T-helper 2 cell treated with Interferon-gamma antibody and Interleukin-4, amounts not matched to agents 5 μg/mL and 100 μg/mL, for 36 hours (primary cell): ENCODE results near the gene CMKLR1.

Source experiments
- DNase-seq: peaks from one replicate; pipeline ENCODE4 v3.0.0; 2021; ENCODE audit warnings: low spot score
- H3K27ac Mint-ChIP-seq: one replicate; pipeline ENCODE4 v1.8.0; 2021; ENCODE audit warnings: mild to moderate bottlenecking, mixed read lengths
- H3K27me3 Mint-ChIP-seq: one replicate; pipeline ENCODE4 v1.8.0; 2021; ENCODE audit warnings: low read depth, mixed read lengths
- H3K36me3 Mint-ChIP-seq: one replicate; pipeline ENCODE4 v1.8.0; 2021; ENCODE audit warnings: low read depth, mixed read lengths
- H3K4me1 Mint-ChIP-seq: one replicate; pipeline ENCODE4 v1.8.0; 2021; ENCODE audit warnings: low read depth, mixed read lengths
- H3K4me3 Mint-ChIP-seq: one replicate; pipeline ENCODE4 v1.8.0; 2022; ENCODE audit warnings: mild to moderate bottlenecking, moderate library complexity, mixed read lengths
- H3K9me3 Mint-ChIP-seq: one replicate; pipeline ENCODE4 v1.8.0; 2021; ENCODE audit warnings: mixed read lengths

The CMKLR1 gene, protein sequence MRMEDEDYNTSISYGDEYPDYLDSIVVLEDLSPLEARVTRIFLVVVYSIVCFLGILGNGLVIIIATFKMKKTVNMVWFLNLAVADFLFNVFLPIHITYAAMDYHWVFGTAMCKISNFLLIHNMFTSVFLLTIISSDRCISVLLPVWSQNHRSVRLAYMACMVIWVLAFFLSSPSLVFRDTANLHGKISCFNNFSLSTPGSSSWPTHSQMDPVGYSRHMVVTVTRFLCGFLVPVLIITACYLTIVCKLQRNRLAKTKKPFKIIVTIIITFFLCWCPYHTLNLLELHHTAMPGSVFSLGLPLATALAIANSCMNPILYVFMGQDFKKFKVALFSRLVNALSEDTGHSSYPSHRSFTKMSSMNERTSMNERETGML

DNA sequence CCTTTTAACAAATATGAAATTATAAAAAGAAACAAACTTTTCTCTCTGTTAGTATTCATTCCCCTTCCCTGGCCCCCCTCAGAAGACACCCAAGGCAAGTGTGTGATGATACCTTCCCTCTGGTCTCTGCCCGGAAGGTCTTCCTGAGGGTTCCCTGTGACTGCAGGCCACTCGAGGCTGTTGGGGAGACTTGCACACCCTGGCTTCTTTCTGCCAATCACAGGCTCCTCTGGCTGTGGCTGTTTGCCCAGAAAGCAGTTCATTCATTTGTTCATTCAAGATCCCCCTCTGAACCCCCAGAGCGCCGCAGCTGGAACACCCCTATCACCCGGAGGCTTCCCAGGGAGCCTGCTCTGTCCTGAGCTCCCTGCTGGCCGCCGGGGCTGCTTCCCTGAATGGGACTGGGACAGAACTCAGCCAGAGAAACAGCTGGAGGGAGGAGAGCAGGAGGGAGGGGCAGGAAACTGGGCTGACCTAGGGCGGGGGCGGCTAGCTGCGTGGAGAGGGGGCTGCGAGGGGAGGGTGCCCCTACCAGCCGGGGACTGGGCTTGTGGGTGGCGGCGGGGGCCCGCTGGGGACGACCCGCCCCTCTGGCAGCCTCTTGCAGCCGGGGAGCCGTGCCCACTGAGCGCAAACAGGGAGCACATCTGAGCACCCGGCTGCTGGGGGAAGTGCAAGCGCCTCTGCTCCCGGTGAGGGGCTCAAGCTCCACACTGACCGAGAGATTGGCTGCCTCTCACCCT is at the start of gene CMKLR1:
Gene CMKLR1, minus strand, starts transcription at position 397 of the 743 bp plus-strand sequence. CDS start 45,720 bp downstream, outside the sequence.
- Mint-ChIP-seq H3K4me1 (no peaks in the 10 kb centered on the region), H3K9me3 (no peaks in the 10 kb centered on the region), H3K36me3 (no peaks in the 10 kb centered on the region), H3K4me3 (no peak within 1 kb of the TSS), H3K27ac (no peak within 1 kb of the TSS), H3K27me3 (peaks cover 33% of the 10 kb centered on the region)
- no peak for DNase-seq

DNA sequence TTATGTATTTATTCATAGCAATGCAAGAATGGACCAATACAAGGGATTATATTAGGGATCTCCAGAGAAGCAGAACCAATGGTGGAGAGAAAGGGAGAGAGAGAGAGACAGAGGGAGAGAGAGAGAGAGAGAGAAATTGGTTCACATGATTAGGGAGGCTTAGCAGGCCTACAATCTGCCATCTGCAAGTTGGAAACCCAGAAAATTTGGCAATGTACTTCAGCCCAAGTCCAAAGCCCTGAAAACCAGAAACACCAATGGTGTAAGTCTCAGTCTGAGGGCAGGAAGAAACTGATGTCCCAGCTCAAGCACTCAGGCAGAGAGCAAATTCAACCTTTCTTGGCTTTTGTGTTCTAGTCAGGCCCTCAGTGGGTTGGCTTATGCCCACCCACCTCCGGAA is 48.7 kb upstream of the CMKLR1 start:
- Mint-ChIP-seq H3K4me3 (no peak overlapping the region), H3K27me3 (no peaks in the 10 kb centered on the region), H3K36me3 (no peaks in the 10 kb centered on the region), H3K4me1 (no peaks in the 10 kb centered on the region), H3K9me3 (no peaks in the 10 kb centered on the region), H3K27ac (no peak overlapping the region)
- no peak for DNase-seq

DNA sequence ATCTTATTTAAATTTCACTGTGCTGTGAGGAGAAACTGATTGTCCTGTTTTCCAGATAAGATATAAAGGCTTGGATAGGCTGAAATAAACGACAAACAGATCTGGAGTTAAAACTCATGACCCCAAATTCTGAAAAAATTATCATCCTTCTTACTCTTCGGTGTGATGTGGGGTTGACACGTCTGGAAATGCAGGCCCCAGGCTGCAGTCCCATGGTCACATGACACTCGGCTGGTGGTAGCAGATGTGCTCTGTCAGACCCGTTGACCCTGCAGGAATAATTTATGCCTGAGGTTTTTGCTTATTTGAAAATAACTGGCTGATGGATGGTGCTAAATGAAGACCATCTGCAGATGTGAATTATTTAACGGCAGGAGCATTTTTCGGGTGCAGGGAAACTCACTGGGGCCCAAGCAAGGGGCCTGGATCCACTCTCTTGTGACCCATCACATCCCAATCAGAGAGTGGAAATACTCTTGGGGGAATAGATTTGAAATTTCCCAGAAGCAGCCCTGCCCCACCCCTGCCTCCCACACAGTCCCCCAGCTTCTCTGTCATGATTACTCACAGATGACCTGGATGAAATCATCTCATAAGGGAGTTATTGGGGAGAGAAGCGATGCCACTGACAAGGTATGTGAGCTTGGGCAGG is 47.7 kb upstream of the CMKLR1 start:
- no peaks in the 10 kb centered on the region for H3K4me1 Mint-ChIP-seq
- no peak for DNase-seq
- no peaks in the 10 kb centered on the region for H3K36me3 Mint-ChIP-seq
- H3K4me3 Mint-ChIP-seq: no peak overlapping the region
- H3K27ac Mint-ChIP-seq: no peak overlapping the region
- no peaks in the 10 kb centered on the region for H3K9me3 Mint-ChIP-seq
- H3K27me3 Mint-ChIP-seq: no peaks in the 10 kb centered on the region

DNA sequence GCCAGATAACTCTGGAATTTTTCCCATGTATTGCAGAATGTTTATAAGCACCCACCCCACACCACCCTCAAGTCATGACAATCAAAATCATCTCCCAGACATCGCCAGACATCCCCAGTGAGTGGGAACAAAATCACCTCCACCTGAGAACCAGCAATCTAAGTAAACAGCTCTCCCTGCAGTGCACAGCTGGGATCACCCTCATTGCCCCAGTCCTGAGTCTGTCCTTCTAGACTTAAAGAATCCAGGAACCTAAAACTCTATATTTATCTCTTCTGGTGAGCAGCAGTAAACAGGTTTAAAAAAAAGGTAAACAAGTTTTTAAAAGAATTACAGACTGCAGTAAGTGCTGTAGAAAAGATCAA is 43.3 kb upstream of the CMKLR1 start:
- Mint-ChIP-seq H3K36me3 (no peaks in the 10 kb centered on the region), H3K27ac (no peak overlapping the region), H3K4me1 (no peaks in the 10 kb centered on the region), H3K4me3 (no peak overlapping the region), H3K27me3 (no peaks in the 10 kb centered on the region), H3K9me3 (no peaks in the 10 kb centered on the region)
- DNase-seq: no peak

DNA sequence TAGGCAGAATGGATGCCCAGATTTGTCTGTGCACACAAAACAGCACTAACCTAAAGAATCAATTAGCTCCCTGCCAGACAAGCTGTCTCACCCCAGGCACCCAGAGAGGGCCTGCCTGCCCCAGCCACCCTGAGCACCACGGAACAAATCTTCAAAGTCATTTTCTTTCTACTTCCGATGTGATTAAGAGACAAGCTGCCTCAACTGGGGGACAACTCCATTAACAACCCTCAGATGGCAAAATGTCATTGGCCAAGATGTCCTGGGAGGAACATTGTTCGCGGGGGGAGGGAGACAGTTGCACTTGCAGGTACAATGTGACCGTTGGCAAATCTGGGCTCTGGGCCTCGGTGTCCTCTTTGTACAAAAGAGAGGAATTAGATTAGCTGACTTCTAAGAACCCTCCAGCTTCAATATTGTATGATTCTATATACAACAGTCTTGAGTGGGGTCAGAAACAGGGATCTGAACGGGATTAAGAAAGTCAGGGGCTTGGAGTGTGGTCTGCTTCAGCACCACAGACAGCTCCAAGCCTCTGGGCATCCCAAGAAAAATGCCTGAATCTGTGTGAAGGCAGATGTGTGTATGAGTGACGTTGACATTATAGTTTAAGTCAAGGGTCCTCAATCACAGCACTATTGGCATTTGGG is 42.8 kb upstream of the CMKLR1 start:
- Mint-ChIP-seq H3K9me3 (no peaks in the 10 kb centered on the region), H3K4me3 (no peak overlapping the region), H3K27me3 (no peaks in the 10 kb centered on the region), H3K4me1 (no peaks in the 10 kb centered on the region), H3K36me3 (no peaks in the 10 kb centered on the region), H3K27ac (no peak overlapping the region)
- no peak for DNase-seq

DNA sequence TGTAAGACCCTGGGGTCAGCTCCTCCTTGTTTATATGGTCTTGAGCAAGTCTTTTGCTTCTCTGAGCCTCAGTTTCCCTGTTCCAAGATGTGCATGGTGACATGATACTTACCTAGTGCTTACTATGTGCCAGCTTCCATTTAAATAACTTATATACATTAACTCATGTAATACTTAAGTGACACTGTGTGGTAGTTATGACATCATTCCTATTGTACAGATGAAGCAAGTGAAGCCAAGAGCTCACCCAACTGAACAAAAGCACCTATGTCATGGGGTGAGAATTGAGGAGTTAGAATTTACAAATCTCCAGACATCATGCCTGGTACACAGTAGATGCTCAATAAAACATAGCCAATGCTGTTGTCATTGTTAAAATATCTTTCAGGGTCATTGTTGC is 41.3 kb upstream of the CMKLR1 start:
- Mint-ChIP-seq H3K4me3 (no peak overlapping the region), H3K4me1 (no peaks in the 10 kb centered on the region), H3K36me3 (no peaks in the 10 kb centered on the region), H3K27ac (no peak overlapping the region), H3K27me3 (no peaks in the 10 kb centered on the region), H3K9me3 (no peaks in the 10 kb centered on the region)
- no peak for DNase-seq

DNA sequence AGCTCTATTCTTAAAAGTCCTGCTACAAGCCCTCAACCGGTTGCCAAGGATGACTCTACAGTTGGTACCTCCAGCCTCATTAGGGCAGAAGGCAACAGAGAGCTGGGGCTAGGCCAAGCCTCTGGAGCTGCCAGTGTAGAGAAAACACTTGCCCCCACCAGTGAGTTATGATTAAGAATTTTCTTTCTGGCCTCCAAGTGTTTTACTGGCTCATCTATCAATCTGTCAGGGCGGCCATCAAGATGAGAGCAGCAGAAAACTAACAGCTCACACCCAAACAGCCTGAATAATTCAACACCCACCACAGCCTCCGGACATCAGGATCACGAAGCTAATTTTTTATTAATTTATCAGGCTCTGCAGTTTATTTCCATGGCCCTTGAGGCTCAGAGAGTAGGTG is 40.7 kb upstream of the CMKLR1 start:
- H3K27ac Mint-ChIP-seq: no peak overlapping the region
- no peaks in the 10 kb centered on the region for H3K4me1 Mint-ChIP-seq
- DNase-seq: no peak
- no peaks in the 10 kb centered on the region for H3K27me3 Mint-ChIP-seq
- no peaks in the 10 kb centered on the region for H3K9me3 Mint-ChIP-seq
- no peaks in the 10 kb centered on the region for H3K36me3 Mint-ChIP-seq
- H3K4me3 Mint-ChIP-seq: no peak overlapping the region

DNA sequence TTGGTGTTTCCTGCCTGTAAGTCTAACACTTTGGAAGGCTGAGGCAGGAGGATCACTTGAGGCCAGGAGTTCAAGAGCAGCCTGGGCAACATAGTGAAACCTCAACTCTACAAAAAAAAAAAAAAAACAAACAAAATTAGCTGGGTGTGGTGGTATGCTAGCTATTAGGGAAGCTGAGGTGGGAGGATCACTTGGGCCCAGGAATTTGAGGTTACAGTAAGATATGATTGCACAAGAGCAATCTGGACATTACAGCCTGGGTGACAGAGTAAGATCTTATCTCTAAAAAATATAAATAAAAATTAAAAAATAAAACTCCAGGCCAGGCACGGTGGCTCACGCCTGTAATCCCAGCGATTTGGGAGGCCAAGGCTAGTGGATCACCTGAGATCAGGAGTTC is 39.8 kb upstream of the CMKLR1 start:
- H3K9me3 Mint-ChIP-seq: peaks cover 5% of the 10 kb centered on the region
- no peaks in the 10 kb centered on the region for H3K27me3 Mint-ChIP-seq
- no peak for DNase-seq
- H3K27ac Mint-ChIP-seq: no peak overlapping the region
- no peaks in the 10 kb centered on the region for H3K4me1 Mint-ChIP-seq
- no peaks in the 10 kb centered on the region for H3K36me3 Mint-ChIP-seq
- H3K4me3 Mint-ChIP-seq: no peak overlapping the region

DNA sequence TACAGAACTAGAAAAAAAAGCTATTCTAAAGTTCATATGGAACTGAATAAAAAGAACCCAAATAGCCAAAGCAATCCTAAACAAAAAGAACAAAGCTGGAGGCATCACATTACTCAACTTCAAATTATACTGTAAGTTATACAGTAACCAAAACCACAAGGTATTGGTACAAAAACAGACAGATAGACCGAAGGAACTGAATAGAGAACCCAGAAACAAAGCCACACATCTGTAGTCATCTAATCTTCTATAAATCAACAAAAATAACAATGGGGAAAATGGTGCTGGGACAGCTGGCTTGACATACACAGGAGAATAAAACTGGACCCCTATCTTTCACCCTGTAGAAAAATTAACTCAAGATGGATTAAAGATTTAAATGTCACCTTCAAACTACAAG is 38.1 kb upstream of the CMKLR1 start:
- no peak for DNase-seq
- Mint-ChIP-seq H3K27me3 (no peaks in the 10 kb centered on the region), H3K27ac (no peak overlapping the region), H3K4me3 (no peak overlapping the region), H3K4me1 (no peaks in the 10 kb centered on the region), H3K9me3 (peaks cover 18% of the 10 kb centered on the region), H3K36me3 (no peaks in the 10 kb centered on the region)

DNA sequence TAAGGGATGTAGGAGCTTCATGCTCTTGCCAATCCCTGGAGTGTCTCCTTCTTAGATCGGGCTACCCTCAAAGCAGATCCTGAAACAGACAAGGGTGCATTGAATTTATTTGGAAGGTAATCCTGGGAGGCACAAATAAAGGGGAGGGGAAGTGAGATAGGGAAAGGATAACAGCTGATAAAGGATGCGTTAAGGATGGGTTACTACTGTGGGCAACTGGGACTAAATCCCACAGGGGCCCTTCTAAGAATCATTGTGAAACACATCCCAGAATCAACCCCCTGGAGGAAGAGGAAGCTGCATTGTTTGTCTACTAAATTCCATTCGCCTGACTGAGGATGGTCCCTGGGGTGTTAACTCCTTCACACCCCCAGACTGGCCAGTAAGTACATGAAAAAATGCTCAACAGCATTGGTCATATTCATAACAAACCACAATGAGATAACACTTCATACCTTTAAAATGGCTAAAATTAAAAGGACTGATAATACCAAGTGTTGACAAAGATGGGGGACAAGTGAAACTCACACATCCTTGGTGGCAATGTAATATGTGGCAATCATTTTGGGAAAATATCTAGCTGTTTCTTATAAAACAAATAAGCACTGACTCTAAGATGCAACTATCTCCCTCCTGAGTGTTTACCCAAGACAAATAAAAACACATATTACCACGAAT is 37.0 kb upstream of the CMKLR1 start:
- DNase-seq: no peak
- no peaks in the 10 kb centered on the region for H3K27me3 Mint-ChIP-seq
- H3K27ac Mint-ChIP-seq: no peak overlapping the region
- peaks cover 18% of the 10 kb centered on the region for H3K9me3 Mint-ChIP-seq
- H3K4me1 Mint-ChIP-seq: no peaks in the 10 kb centered on the region
- no peak overlapping the region for H3K4me3 Mint-ChIP-seq
- H3K36me3 Mint-ChIP-seq: no peaks in the 10 kb centered on the region

DNA sequence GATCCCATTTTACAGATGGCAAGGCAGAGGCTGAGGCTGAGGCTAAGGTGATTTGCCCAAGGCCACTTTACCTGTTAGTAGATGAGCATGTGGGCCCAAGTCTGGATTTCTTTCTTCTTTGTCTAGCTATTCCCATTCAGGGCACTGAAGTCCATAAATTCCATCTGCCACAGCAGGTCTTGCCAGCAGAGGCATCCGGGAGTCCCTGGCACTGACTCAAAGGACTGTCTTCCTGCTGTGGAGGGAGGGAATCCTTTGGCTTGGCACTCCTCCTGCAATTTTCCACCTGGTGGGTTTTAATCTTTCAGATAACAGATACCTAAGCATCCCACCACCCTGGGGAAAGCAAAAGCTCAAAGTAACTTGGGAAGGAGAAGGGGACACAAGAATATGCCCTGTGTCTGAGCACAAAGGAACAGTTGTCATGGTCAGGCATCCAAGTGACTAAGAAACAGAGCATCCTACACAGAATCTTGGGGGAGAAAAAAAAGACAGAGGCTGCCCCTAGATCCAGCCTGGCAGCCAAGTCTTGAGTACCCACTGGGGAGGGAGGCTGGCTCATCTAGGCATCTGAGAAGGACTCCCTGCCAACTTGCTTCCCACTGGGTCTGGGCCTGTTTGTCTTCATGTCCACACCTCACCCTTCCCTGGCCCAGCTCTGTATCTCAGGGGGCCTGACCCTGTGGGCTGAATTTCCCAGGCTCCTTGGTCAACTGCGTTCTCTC is 35.6 kb upstream of the CMKLR1 start:
- Mint-ChIP-seq H3K4me3 (no peak overlapping the region), H3K36me3 (no peaks in the 10 kb centered on the region), H3K4me1 (no peaks in the 10 kb centered on the region), H3K27me3 (no peaks in the 10 kb centered on the region), H3K9me3 (peaks cover 18% of the 10 kb centered on the region), H3K27ac (no peak overlapping the region)
- DNase-seq: no peak

DNA sequence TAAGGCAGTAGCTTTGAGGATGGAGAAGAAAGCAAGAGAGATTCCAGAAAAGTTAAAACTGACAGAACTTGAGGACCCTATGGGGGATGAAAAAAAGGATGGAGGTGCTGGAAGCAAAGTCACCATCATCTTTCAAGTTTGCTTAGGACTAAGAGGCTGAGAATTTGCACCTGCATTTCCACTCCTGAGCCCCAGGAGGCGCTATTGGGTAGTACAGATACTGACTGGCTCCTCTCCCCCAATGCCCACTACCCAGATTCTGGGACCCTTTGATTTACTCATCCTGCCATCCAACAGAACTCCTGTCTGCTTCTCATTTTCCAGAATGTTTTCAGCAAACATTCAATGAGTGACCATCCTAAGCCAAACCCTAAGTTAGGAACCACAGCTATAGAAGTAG is 34.0 kb upstream of the CMKLR1 start:
- H3K36me3 Mint-ChIP-seq: no peaks in the 10 kb centered on the region
- peaks cover 18% of the 10 kb centered on the region for H3K9me3 Mint-ChIP-seq
- H3K4me1 Mint-ChIP-seq: no peaks in the 10 kb centered on the region
- H3K27me3 Mint-ChIP-seq: no peaks in the 10 kb centered on the region
- no peak overlapping the region for H3K27ac Mint-ChIP-seq
- no peak overlapping the region for H3K4me3 Mint-ChIP-seq
- no peak for DNase-seq

DNA sequence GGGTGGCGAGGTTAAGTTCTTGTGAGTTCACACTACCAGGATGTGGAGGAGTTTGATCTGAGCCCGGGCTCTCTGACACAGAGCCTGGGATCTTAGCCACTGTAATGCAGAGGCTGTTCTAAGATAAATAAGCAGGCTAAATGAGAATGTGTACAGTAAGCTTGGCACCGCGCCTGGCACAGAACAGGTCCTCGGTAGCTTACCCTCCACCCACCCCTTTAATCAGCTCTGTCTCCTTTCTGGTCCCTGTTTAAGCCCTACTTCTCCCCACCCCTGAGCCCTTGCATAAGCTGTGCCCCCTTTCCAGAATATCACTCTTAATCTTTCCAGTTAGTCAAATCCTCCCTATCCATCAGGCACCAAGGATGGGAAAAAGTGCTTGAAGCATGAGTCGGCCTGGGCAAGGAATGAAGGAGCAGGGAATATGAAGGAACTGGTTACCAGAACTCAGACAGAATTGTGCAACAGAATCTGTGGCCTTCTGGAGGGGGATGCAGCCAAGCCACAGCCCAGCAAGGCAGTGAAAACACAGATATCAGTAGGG is 32.8 kb upstream of the CMKLR1 start:
- Mint-ChIP-seq H3K27me3 (no peaks in the 10 kb centered on the region), H3K36me3 (no peaks in the 10 kb centered on the region), H3K27ac (no peak overlapping the region), H3K4me1 (no peaks in the 10 kb centered on the region), H3K9me3 (peaks cover 18% of the 10 kb centered on the region), H3K4me3 (no peak overlapping the region)
- DNase-seq: no peak
